HL-60 (cell line): ENCODE data around the gene SRSF5.

Experiments used
- DNase-seq, 2 experiments: peaks; one replicate each; pipeline ENCODE4 v3.0.0-alpha.2; 2010 to 2020; ENCODE audit warnings: low read depth in 1 of 2, low spot score in 1 of 2
- H3K27ac ChIP-seq: fragments of 250-450 bp; sonication (Bioruptor Pico); replicated peaks from 2 replicates; pipeline ENCODE4 v1.5.1; 2020; ENCODE audit warnings: mild to moderate bottlenecking, moderate library complexity
- H3K27me3 ChIP-seq: fragments of 250-450 bp; sonication (Bioruptor Pico); 2 replicates; pipeline ENCODE4 v1.5.1; 2021; ENCODE audit warnings: mild to moderate bottlenecking, moderate library complexity; ENCODE audit not compliant: insufficient read depth, poor library complexity, severe bottlenecking
- H3K4me3 ChIP-seq: replicated peaks from 2 replicates; pipeline ENCODE4 v1.5.1; 2011; ENCODE audit warnings: mild to moderate bottlenecking, control low read depth, low read length; ENCODE audit not compliant: insufficient read depth
- CTCF ChIP-seq: IDR thresholded peaks from one replicate; pipeline ENCODE4 v1.5.1; 2011; ENCODE audit warnings: low read length, control low read depth, inconsistent platforms; ENCODE audit not compliant: insufficient read depth
- SPI1 ChIP-seq: IDR thresholded peaks from 2 replicates; pipeline ENCODE4 v1.6.1; 2012; ENCODE audit warnings: low read depth, mild to moderate bottlenecking, borderline replicate concordance

Gene SRSF5

GRCh38 chr14:69820991-69821390, 54.0 kb downstream of the SRSF5 start:
- TF ChIP-seq SPI1 (no peak), CTCF (no peak)
- DNase-seq: no peak
- H3K4me3 ChIP-seq: no peak overlapping the region
- H3K27ac ChIP-seq: no peak overlapping the region
- no peaks in the 10 kb centered on the region for H3K27me3 ChIP-seq
